ENCODE results near the gene TICRR.

The TICRR gene

DNA sequence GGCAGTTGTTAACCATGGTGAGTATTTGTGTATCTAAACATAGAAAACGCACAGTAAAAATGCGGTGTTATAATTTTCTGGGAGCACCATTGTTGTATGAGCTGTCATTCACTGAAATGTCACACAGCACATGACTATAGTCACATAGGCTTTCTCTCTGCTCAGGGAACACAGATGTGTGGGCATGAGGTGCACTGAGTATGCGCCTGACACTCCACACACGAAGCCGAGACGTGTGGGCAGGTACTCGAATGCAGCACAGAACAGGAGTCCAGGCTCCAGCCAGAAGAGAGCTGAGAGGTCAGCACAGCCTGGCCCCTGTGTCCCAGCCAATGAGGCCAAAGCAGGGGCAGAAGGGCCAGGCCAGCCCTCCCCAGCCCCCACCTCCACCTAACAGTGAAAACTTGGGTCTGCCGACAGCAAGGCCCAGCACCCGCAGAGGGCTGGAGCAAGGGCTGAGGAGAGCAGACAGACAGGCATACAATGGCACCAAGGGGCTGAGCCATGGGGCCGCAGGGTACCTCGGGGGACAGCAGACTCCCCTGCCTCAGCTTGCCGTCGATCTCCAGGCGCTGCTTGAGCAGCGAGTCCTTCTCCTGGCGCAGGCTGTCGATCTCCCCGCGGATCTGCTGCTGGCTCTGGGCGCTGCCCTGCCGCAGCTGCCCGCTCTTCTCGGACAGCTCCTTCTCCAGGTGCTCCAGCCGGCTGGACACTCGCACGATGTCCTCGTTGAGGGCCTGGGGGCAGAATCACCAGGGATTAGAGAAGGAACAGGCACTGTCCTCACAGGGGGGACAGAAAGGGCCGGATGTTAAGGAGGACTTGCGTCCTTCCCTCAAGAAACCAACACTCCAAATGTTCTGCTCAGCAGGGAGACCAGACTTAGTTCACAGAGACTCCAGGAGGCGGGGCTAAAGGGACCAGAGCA is 56.0 kb downstream of the TICRR start:
- TF ChIP-seq, protein P1, sequence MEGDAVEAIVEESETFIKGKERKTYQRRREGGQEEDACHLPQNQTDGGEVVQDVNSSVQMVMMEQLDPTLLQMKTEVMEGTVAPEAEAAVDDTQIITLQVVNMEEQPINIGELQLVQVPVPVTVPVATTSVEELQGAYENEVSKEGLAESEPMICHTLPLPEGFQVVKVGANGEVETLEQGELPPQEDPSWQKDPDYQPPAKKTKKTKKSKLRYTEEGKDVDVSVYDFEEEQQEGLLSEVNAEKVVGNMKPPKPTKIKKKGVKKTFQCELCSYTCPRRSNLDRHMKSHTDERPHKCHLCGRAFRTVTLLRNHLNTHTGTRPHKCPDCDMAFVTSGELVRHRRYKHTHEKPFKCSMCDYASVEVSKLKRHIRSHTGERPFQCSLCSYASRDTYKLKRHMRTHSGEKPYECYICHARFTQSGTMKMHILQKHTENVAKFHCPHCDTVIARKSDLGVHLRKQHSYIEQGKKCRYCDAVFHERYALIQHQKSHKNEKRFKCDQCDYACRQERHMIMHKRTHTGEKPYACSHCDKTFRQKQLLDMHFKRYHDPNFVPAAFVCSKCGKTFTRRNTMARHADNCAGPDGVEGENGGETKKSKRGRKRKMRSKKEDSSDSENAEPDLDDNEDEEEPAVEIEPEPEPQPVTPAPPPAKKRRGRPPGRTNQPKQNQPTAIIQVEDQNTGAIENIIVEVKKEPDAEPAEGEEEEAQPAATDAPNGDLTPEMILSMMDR (IDR thresholded peaks at IDR 0.05; ENCODE audit: insufficient read depth, low read depth, low read length, missing control alignments): no peak
- H3K4me3 ChIP-seq (ENCODE audit: low read depth, low read length): no peak overlapping the region
- no peak for DNase-seq (ENCODE audit: low read depth)

DNA sequence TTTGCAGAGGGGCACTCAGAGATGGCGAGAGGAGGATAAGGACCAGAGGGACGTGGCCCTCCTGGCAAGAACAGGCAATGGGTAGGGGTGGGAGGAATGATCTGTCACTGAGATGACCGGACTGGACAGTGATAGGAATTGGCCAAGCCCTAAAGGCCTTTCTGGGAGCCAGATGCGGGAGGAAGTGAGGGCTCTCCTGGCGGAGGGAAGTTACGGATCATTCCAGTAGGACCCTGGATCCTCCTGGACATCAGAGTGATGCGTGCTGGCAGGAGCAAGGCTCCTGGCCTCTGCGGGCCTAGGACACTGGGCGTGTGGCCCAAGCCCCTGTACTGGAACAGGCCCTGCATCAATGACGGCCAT is 56.6 kb downstream of the TICRR start:
- no peak for DNase-seq (ENCODE audit: low read depth)
- TF ChIP-seq, protein P1 (IDR thresholded peaks at IDR 0.05; ENCODE audit: insufficient read depth, low read depth, low read length, missing control alignments): no peak
- no peak overlapping the region for H3K4me3 ChIP-seq (ENCODE audit: low read depth, low read length)

DNA sequence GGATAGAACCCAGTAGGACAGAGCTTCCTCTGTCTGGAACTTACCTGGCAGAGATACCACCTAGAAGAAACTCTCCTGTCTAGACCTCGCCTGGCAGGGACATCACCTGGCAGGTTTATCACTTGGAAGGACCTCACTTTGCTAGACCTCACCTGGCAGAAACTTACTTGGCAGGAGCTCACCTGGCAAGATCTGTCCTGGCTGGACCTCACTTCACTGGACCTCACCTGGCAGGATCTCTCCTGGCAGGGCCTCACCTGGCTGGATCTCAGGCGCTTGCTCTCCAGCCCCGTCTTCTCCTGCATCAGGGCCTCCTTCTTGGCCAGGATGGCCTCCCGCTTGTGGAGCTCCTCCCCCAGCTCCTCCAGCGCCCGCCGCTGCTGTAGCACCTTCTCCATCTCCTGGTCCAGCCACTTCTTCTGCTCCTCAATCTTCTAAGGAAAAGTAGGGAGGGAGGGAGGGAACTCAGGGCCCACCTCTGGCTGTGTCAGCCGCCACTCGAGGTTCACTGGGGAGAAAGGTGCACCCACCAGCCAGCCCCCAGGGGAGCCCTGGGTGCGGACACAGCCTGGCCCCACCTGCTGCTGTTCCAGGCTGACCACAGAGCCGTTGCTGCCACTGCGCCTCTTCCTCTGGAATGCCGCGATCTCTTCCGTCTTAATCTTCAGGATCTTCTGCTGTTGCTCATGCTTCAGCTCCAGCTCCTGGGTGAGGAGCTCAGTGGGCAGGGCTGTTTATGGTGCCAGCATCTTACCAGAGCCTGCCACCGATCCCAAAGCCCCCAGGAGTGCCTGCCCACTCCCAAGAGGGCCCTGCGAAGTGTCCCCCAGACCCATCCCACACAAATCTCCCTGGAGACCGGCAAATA is 57.5 kb downstream of the TICRR start:
- no peak for DNase-seq (ENCODE audit: low read depth)
- TF ChIP-seq, protein P1 (IDR thresholded peaks at IDR 0.05; ENCODE audit: insufficient read depth, low read depth, low read length, missing control alignments): no peak

DNA sequence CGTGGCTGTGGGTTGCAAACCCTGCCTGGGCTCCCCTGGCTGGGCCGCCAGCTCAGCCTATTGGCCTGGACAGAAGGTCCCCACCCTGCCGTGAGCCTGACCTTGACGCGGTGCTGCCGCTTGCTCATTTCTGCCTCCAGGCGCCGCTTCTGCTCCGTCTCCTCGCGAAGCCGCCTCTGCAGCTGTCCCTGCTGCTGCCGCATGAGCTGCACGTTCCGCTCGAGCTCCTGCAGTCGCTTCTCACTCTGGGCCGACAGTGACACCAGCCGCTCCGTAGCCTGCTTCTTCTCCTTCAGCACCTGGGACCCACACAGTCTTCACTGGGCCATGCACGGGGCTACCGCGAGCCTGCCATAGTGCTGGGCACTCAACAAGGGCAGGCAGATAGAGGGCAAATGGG is 58.3 kb downstream of the TICRR start:
- no peak for DNase-seq (ENCODE audit: low read depth)
- TF ChIP-seq, protein P1 (IDR thresholded peaks at IDR 0.05; ENCODE audit: insufficient read depth, low read depth, low read length, missing control alignments): no peak
- H3K4me3 ChIP-seq (ENCODE audit: low read depth, low read length): no peak overlapping the region

More for the DNA sequence above, 57.5 kb downstream of the TICRR start:
- no peak overlapping the region for H3K4me3 ChIP-seq (ENCODE audit: low read depth, low read length)

DNA sequence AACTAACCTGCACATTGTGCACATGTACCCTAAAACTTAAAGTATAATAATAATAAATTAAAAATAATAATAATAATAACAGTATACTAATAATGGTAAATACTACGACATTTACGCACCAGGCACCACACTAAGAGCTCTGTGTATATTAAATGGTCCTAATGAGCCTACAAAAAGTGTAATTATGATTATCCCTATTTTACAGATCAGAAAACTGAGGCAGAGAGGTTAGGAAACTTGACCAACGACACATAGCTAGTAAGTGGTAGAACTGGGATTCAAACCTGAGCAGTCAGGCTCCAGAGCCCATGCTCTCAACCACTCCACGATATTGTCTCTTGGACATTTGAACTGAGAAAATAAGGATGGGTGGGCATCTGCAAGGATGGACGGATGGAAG is 65.0 kb downstream of the TICRR start:
- DNase-seq (ENCODE audit: low read depth): no peak
- no peak overlapping the region for H3K4me3 ChIP-seq (ENCODE audit: low read depth, low read length)
- TF ChIP-seq, protein P1 (IDR thresholded peaks at IDR 0.05; ENCODE audit: insufficient read depth, low read depth, low read length, missing control alignments): no peak

DNA sequence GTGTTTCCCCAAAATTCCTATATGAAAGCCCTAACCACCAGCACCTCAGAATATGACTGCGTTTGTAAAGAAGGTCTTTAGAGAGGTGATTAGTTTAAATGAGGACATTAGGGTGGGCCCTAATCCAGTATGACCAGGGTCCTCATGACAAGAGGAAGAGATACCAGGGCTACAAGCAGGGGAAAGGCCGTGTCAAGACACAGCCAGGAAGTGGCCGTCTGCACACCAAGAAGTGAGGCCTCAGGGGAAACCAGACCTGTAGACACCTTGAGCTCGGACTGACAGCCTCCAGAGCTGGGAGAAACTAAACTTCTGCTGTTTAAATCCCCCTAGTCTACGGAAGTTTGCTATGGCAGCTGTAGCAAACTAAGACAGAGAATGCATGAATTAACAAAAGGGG is 65.8 kb downstream of the TICRR start:
- TF ChIP-seq, protein P1 (IDR thresholded peaks at IDR 0.05; ENCODE audit: insufficient read depth, low read depth, low read length, missing control alignments): no peak
- no peak for DNase-seq (ENCODE audit: low read depth)
- no peak overlapping the region for H3K4me3 ChIP-seq (ENCODE audit: low read depth, low read length)
